WTC11 (cell line): Measurements from ENCODE around the gene CACNA1E. TPM values are rescaled to one million over a fixed set of nuclear protein-coding genes. Genes with fewer than 3 reads are reported as not detected.
A peak's percentile ranks its signal among the peaks of the same experiment; 100 is the strongest.

ENCODE experiments used
- ATAC-seq: fragments of 200-7000 bp; cut with Tn5 transposase; 2 replicates; pipeline ENCODE4 v1.10.0; 2021; ENCODE audit warnings: mild to moderate bottlenecking, moderate library complexity
- CTCF ChIA-PET: fragments of 300-600 bp; sonication (Branson Sonifier 250); formaldehyde crosslinking; loops from one replicate; lab custom pipeline; 2021; ENCODE audit warnings: antibody characterized with exemption; lab: Charles Lee
- POLR2A ChIA-PET: fragments of 350-600 bp; sonication (Branson Sonifier 250); formaldehyde crosslinking; loops from one replicate; lab custom pipeline; 2021; ENCODE audit warnings: antibody characterized with exemption; lab: Charles Lee
- DNase-seq: peaks from one replicate; pipeline ENCODE4 v3.0.0; 2021; ENCODE audit warnings: low spot score
- H3K27ac Mint-ChIP-seq: 2 replicates; pipeline ENCODE4 v1.8.0; 2021; ENCODE audit warnings: mixed read lengths
- H3K27me3 Mint-ChIP-seq: 2 replicates; pipeline ENCODE4 v1.8.0; 2021; ENCODE audit warnings: low read depth, mild to moderate bottlenecking, moderate library complexity, mixed read lengths
- H3K36me3 Mint-ChIP-seq: 2 replicates; pipeline ENCODE4 v1.8.0; 2021; ENCODE audit warnings: mixed read lengths
- H3K4me1 Mint-ChIP-seq: 2 replicates; pipeline ENCODE4 v1.8.0; 2022; ENCODE audit warnings: mixed read lengths
- H3K4me3 Mint-ChIP-seq: 2 replicates; pipeline ENCODE4 v1.8.0; 2021; ENCODE audit warnings: mild to moderate bottlenecking, moderate library complexity, mixed read lengths
- H3K9me3 Mint-ChIP-seq: 2 replicates; pipeline ENCODE4 v1.8.0; 2021; ENCODE audit warnings: mixed read lengths
- AFF4 ChIP-seq: sonication (generic); formaldehyde crosslinking; IDR thresholded peaks from 2 replicates; pipeline ENCODE4 v1.8.1; 2023; ENCODE audit warnings: mild to moderate bottlenecking, missing genetic modification reagents, borderline replicate concordance
- AR ChIP-seq: fragments of 250-450 bp; sonication (Bioruptor Pico); IDR thresholded peaks from 2 replicates; pipeline ENCODE4 v1.9.0; 2021; ENCODE audit warnings: mild to moderate bottlenecking
- CREB1 ChIP-seq: sonication (generic); formaldehyde crosslinking; IDR thresholded peaks from 2 replicates; pipeline ENCODE4 v1.8.0; 2023; ENCODE audit warnings: mild to moderate bottlenecking, missing genetic modification reagents
- ELF4 ChIP-seq: sonication (generic); formaldehyde crosslinking; IDR thresholded peaks from 2 replicates; pipeline ENCODE4 v1.8.1; 2022; ENCODE audit warnings: low read depth, mild to moderate bottlenecking, moderate library complexity, missing genetic modification reagents
- FOXK1 ChIP-seq: sonication (generic); formaldehyde crosslinking; IDR thresholded peaks from 2 replicates; pipeline ENCODE4 v1.8.0; 2022; ENCODE audit warnings: mild to moderate bottlenecking, moderate library complexity, missing genetic modification reagents
- GRHL2 ChIP-seq: fragments of 250-450 bp; sonication (Bioruptor Pico); IDR thresholded peaks from 2 replicates; pipeline ENCODE4 v1.8.0; 2022; ENCODE audit warnings: mild to moderate bottlenecking, moderate library complexity; ENCODE audit not compliant: insufficient replicate concordance, severe bottlenecking
- KAT7 ChIP-seq: sonication (generic); formaldehyde crosslinking; IDR thresholded peaks from 2 replicates; pipeline ENCODE4 v1.8.1; 2023; ENCODE audit warnings: missing genetic modification reagents, mild to moderate bottlenecking, borderline replicate concordance
- PRDM15 ChIP-seq: sonication (generic); formaldehyde crosslinking; IDR thresholded peaks from 2 replicates; pipeline ENCODE4 v1.8.0; 2022; ENCODE audit warnings: missing genetic modification reagents
- TEAD1 ChIP-seq: sonication (generic); formaldehyde crosslinking; IDR thresholded peaks from 2 replicates; pipeline ENCODE4 v1.8.0; 2022; ENCODE audit warnings: mild to moderate bottlenecking, missing genetic modification reagents
- USF2 ChIP-seq: sonication (generic); formaldehyde crosslinking; IDR thresholded peaks from 2 replicates; pipeline ENCODE4 v1.8.1; 2023; ENCODE audit warnings: mild to moderate bottlenecking, missing genetic modification reagents, moderate library complexity
- ZBTB43 ChIP-seq: sonication (generic); formaldehyde crosslinking; IDR thresholded peaks from 2 replicates; pipeline ENCODE4 v1.8.1; 2023; ENCODE audit warnings: mild to moderate bottlenecking, missing genetic modification reagents
- ZNF219 ChIP-seq: sonication (generic); formaldehyde crosslinking; IDR thresholded peaks from 2 replicates; pipeline ENCODE4 v1.8.0; 2023; ENCODE audit warnings: missing genetic modification reagents, mild to moderate bottlenecking, borderline replicate concordance
- ZNF671 ChIP-seq: fragments of 250-450 bp; sonication (Bioruptor Pico); IDR thresholded peaks from 2 replicates; pipeline ENCODE4 v1.8.0; 2021; ENCODE audit warnings: mild to moderate bottlenecking
- ZSCAN18 ChIP-seq: fragments of 250-450 bp; sonication (Bioruptor Pico); IDR thresholded peaks from 2 replicates; pipeline ENCODE4 v2.1.2; 2022; ENCODE audit warnings: mild to moderate bottlenecking, moderate library complexity
- total RNA-seq: library from RNA; stranded (reverse); gene quantifications from 3 replicates; pipeline ENCODE4 v1.2.3, GENCODE V29; 2021
- TF ChIP-seq, protein P1 (sequence below): sonication (generic); formaldehyde crosslinking; IDR thresholded peaks from 2 replicates; pipeline ENCODE4 v1.8.1; 2022; ENCODE audit warnings: missing genetic modification reagents, borderline replicate concordance

The CACNA1E gene
- total RNA-seq, 1 experiment from 2014 or later: 0.63 TPM

- TF ChIP-seq AFF4: peak; percentile 87; the same call in 1 of the 2 replicates
- TF ChIP-seq, all 79 proteins: peak for 31
Measured at GRCh38 chr1:181482521-181483284, 614 bp upstream of the CACNA1E start (continued).

GRCh38 chr1:181484821-181485220 is 1.5 kb downstream of the CACNA1E start:
- H3K9me3 Mint-ChIP-seq: no peaks in the 10 kb centered on the region
- H3K4me1 Mint-ChIP-seq: peaks cover 36% of the 10 kb centered on the region
- ChIA-PET CTCF (interaction anchor here (0.8 to 7.1 kb wide), 9 partner anchors 15 to 570 kb away, joined by 3 to 62 read pairs (median 4); no protein-coding TSS in a partner anchor), POLR2A (no interaction called here)
- H3K27me3 Mint-ChIP-seq: peaks cover 95% of the 10 kb centered on the region
- H3K36me3 Mint-ChIP-seq: no peaks in the 10 kb centered on the region
- H3K4me3 Mint-ChIP-seq: 0 out of 2 replicates have a peak overlapping the region, but pooled peaks have one; percentile 16
- DNase-seq (no peak), ATAC-seq (no peak)
- TF ChIP-seq ELF4 (CRISPR knock-in tag) (no peak), GRHL2 (CRISPR knock-in tag) (no peak), ZNF671 (CRISPR knock-in tag) (no peak), ZBTB43 (CRISPR knock-in tag) (no peak), AR (CRISPR knock-in tag) (no peak), FOXK1 (CRISPR knock-in tag) (no peak), ZNF219 (CRISPR knock-in tag) (no peak), ZSCAN18 (CRISPR knock-in tag) (no peak), KAT7 (no peak), PRDM15 (CRISPR knock-in tag) (no peak), CREB1 (no peak), USF2 (CRISPR knock-in tag) (no peak), TEAD1 (CRISPR knock-in tag) (no peak)
- TF ChIP-seq, protein P1, sequence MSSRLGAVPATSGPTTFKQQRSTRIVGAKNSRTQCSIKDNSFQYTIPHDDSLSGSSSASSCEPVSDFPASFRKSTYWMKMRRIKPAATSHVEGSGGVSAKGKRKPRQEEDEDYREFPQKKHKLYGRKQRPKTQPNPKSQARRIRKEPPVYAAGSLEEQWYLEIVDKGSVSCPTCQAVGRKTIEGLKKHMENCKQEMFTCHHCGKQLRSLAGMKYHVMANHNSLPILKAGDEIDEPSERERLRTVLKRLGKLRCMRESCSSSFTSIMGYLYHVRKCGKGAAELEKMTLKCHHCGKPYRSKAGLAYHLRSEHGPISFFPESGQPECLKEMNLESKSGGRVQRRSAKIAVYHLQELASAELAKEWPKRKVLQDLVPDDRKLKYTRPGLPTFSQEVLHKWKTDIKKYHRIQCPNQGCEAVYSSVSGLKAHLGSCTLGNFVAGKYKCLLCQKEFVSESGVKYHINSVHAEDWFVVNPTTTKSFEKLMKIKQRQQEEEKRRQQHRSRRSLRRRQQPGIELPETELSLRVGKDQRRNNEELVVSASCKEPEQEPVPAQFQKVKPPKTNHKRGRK (CRISPR knock-in tag): no peak
- no peak overlapping the region for H3K27ac Mint-ChIP-seq
